ENCODE data around the gene C11orf58.
A peak's percentile ranks its signal among the peaks of the same experiment; 100 is the strongest.

Gene C11orf58

DNA sequence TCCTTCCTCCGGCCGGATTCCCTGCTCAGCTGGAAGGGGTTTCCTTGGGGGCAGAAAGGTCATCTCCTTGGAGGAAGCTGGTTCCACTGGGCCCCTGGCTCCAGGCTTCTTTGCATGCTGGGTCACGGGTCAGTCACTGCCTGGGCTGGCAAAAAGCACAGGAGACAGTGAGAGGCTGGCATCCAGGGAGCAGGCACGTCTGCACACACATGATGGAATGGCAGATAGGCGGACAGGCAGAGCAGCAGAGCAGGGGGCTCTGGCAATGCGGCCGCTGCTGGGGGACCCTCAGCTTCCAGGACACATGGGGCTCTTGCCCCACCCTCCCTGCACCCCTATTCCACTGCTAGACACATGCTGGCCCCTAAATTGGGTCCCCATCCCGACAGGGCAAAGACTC lies 40.4 kb downstream of the C11orf58 start:
- H3K4me3 ChIP-seq = no peak overlapping the region
- TF ChIP-seq, protein P1, sequence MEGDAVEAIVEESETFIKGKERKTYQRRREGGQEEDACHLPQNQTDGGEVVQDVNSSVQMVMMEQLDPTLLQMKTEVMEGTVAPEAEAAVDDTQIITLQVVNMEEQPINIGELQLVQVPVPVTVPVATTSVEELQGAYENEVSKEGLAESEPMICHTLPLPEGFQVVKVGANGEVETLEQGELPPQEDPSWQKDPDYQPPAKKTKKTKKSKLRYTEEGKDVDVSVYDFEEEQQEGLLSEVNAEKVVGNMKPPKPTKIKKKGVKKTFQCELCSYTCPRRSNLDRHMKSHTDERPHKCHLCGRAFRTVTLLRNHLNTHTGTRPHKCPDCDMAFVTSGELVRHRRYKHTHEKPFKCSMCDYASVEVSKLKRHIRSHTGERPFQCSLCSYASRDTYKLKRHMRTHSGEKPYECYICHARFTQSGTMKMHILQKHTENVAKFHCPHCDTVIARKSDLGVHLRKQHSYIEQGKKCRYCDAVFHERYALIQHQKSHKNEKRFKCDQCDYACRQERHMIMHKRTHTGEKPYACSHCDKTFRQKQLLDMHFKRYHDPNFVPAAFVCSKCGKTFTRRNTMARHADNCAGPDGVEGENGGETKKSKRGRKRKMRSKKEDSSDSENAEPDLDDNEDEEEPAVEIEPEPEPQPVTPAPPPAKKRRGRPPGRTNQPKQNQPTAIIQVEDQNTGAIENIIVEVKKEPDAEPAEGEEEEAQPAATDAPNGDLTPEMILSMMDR (IDR thresholded peaks at IDR 0.05) = no peak
- no peak overlapping the region for H3K27ac ChIP-seq
- no peak for DNase-seq (ENCODE audit: low spot score)

DNA sequence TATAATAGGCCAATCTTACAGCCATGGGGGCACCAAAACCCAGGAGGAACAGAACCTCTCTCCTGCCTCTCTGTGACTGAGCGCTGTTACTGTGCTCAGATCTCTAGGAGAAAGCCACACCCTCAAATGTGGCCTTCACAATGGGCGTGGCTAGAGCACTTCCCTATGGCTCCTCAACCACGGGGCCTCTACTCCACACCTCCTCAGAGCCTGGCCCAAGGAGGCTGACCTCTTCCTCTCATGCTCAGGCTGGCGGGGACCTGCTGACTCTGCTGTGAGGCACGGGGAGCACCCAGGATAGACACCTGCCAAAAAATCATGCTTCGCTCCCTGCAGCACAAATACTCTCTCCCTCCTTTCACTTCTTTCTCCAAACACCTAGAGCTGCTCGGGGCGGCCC lies 41.0 kb downstream of the C11orf58 start:
- TF ChIP-seq, protein P1 (IDR thresholded peaks at IDR 0.05) = no peak
- H3K27ac ChIP-seq = no peak overlapping the region
- no peak overlapping the region for H3K4me3 ChIP-seq
- peak; percentile 61 for DNase-seq (ENCODE audit: low spot score)

DNA sequence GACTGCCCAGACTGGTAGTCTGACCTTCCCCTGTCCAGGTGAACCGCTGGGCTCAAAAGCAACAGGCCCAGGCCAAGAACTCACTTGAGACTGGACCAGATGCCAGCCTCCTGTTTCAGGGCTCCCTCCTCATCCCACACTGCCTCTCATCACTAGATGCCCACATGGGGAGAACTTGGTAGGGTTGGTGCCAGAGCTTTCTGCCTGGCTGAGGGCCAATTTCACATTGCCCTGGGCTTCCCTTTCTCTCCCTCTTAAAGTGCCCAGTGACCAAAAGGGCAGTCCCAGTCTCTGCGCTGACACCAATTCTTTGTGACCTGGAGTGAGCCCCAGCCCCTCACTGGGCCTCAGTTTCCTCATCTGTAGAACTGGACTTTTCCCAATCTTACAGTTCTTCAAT lies 41.7 kb downstream of the C11orf58 start:
- Histone ChIP-seq H3K27ac (no peak overlapping the region), H3K4me3 (no peak overlapping the region)
- no peak for DNase-seq (ENCODE audit: low spot score)
- TF ChIP-seq, protein P1 (IDR thresholded peaks at IDR 0.05) = no peak

DNA sequence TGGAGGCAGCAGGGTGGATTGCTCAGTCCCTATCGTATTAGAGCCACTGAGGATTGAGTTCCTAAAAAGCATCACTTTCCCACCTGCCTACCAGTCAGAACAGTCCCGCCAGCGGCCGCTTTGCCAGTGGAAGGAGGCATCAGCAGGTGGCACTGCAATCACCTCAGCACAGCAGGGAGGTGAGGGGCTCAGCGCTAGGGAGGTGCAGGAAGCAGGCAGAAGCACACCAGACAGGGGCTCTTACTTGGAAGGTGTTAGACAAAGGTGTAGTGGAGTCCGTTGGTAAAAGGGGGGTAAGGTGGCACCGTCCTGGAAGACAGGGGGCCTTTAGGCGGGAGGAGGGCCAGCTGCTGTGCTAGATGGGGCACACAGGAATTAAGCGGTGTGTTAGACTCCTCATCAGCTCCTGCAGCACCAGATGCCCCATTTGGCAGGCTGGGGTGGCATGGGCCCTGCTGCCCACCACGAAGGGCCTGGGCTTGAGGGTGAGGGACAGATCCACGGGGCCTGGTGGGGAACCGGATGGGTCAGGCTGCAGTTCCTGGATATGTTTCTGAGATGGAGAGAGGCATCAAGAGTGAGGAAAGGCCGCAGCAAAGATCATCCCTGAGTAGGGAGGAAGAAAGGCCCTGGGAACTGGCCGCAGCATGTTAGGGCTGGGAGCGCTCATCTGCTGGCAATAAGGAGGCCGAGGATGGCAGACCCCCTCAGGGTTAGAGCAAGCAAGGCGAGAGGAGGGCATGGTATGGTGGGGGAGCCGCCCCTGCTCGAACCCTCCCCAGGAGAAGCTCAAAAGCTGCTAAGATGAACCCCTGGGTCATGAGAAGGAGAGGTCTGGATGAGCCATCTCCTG lies 42.5 kb downstream of the C11orf58 start:
- H3K4me3 ChIP-seq = no peak overlapping the region
- DNase-seq (ENCODE audit: low spot score) = peak; percentile 64
- TF ChIP-seq, protein P1 (IDR thresholded peaks at IDR 0.05) = no peak
- H3K27ac ChIP-seq = no peak overlapping the region

DNA sequence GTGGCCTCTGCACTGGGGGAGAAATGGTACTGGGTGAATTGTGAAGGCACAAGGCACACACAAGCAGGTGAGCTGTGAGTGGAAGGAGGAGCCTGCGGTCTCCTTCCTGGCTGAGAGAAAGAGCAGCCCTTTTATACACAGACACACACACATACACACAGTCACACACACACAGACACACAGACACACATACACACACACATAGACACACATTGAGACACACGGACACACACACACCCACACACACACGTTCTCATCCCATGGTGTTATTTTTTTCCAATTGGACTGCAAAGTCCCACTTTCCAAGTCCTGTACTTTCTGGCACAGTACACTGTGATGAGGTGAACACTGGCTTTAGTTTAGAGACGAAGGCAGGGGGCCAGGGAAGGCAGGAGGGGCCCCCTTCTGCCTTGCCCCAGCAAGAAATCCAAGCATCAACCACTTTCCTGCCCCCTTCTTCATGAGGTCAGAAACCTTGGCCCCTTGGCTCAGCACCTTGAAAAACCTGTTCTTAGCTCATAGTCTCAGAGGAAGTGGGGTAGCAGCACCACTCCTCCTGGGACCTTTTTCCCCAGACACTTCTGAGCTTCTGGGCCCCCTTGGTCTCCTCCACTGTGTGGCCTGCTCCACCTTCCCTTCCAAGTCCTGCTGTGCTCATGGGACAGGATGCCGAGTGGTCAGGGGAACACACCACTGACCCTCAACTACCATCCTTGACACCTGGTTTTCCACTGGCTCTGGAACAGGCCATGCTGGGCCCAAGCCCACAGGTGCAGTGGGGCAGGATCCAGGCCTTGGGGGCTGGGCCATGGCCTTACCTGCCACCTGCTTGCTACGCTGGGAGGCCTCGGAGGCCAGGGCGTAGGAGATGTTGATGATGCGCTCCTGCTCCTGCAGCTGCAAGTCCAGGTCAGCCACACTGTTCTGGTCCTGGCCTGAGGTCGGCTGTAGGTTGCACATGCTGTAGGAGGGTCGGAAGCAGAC lies 43.8 kb downstream of the C11orf58 start:
- TF ChIP-seq, protein P1 (IDR thresholded peaks at IDR 0.05) = no peak
- Histone ChIP-seq H3K4me3 (no peak overlapping the region), H3K27ac (no peak overlapping the region)
- DNase-seq (ENCODE audit: low spot score) = no peak

DNA sequence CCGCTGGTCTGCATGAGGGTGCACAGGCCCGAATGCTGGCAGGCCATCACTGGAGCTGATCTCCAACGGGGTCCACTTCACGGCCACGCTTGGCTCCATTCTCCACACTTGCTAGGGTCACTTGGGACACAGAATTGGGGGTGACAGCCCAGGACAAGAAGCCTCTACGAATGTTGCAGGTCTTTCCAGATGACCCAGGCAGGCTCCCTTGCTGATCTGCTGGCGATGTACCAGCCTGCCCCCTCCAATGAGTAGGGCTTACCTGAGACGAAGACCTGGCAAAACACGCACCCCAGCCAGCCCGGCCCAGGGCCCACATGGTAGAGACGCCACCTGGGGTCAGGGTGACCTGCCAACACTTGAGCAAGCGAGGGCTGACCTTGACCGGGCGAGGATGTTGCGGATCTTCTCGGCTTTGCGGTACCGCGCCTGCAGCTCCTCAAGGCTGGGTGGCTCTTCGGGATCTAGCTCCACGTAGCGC lies 44.9 kb downstream of the C11orf58 start:
- TF ChIP-seq, protein P1 (IDR thresholded peaks at IDR 0.05) = no peak
- H3K27ac ChIP-seq = no peak overlapping the region
- DNase-seq (ENCODE audit: low spot score) = peak; percentile 74
- no peak overlapping the region for H3K4me3 ChIP-seq

Measured in coronary artery (tissue), 2 donors.